ENCODE results near the gene OR5AN1.

The OR5AN1 gene

DNA sequence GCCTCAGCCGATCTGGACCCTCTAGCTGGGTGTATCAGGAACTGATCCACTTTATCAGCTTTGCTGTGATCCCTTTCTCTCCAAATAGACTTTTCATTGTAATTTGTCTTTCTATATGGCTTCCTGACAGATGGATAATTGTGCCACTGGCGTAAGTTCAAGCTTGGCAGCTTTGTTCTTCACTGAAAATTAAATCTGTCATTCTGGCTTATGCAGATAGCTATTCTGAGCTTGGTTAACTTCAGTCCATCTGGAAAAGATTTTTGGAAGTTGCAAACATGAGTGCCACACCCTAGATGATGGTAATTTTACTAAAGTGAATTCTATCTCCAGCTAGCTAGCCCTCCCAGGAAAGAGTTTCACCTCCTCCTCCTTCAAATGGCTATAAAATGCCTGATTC, 59.5 kb downstream of the OR5AN1 start:
- TF ChIP-seq, protein P1, sequence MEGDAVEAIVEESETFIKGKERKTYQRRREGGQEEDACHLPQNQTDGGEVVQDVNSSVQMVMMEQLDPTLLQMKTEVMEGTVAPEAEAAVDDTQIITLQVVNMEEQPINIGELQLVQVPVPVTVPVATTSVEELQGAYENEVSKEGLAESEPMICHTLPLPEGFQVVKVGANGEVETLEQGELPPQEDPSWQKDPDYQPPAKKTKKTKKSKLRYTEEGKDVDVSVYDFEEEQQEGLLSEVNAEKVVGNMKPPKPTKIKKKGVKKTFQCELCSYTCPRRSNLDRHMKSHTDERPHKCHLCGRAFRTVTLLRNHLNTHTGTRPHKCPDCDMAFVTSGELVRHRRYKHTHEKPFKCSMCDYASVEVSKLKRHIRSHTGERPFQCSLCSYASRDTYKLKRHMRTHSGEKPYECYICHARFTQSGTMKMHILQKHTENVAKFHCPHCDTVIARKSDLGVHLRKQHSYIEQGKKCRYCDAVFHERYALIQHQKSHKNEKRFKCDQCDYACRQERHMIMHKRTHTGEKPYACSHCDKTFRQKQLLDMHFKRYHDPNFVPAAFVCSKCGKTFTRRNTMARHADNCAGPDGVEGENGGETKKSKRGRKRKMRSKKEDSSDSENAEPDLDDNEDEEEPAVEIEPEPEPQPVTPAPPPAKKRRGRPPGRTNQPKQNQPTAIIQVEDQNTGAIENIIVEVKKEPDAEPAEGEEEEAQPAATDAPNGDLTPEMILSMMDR (IDR thresholded peaks at IDR 0.05; ENCODE audit: low read length, missing control alignments) = no peak
- H3K4me3 ChIP-seq (replicated peaks; ENCODE audit: low read depth, low read length) = no peak overlapping the region
- DNase-seq (ENCODE audit: low read depth) = no peak

Measured in fibroblast of pulmonary artery (primary cell).